ENCODE data around the gene LRRN4CL.
"Not testable (repeated sequence)": the region's sequence is repeated elsewhere in the genome, so short reads cannot be mapped to it uniquely, and the experiment has no call there.

LRRN4CL gene

DNA sequence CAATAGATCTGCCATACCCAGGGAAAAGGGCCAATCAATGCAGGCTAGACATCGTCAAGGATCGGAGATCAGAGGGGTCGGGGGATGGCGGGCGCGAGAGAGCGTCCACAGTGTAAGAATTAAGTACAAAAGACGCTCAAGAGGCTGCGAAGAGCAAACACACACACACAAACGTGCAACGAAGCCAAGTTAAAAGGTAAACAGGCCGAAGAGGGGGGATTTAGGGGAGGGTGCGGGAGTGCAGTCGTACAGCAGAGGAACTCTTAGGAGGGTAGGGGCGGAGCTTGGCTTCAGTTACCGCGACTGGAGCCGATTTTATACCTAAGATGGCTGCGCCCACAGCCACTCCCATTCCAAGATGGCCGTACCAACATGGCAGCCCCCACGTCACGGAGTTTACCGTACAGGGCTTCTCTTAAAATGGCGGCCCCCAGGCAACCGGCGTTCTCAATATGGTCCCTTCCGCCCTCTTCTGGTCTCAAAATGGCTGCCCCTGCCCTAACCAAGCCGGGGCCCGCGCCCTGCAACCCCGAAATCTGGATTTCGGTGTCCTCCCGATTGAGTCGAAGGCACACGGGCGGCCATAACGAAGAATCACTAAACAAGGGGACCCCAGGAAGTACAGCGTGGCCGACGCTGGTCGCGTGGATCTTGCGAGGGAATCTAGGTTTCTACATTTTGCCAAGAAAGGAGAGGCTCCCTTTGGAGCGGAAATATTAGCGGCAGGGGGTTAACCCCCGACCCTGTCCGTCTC lies 20.1 kb upstream of the LRRN4CL start:
- peak; percentile 89 to 91 for DNase-seq

DNA sequence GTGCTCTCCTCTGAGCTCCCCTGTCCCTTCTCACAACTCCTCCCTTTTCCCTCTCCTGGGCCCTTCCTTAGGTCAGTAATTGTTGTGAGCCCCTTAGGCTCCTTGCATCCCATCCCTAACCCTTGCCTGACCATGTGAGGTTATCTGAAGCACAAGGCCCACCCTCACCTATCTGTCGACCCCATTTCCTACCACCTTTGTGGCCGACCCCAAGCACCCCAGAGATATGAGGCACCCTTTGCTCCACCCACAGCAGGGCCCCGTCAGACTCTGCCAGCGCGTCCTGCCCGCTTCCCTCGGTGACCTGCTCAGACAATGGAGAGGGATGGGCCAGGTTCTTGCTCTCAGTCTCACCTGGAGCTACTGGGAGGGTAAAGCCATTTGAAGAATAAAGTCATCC lies 19.5 kb upstream of the LRRN4CL start:
- no peak for DNase-seq

DNA sequence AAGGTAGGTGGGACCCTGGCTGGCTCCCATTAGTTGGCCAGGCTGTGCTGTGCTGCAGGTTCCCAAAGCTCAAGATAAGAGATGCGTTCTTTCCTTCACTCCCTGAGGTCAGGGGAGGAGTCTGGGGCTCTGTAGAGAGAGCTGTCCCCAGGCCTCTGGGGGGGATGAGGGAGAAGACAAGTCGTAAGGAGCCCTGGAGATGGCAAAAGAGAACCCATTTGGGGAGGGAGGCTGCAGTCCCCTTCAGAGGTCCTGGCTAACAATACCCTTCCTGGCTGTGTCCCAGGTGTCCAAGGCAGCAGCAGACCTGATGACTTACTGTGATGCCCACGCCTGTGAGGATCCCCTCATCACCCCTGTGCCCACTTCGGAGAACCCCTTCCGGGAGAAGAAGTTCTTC lies 19.1 kb upstream of the LRRN4CL start:
- no peak for DNase-seq

DNA sequence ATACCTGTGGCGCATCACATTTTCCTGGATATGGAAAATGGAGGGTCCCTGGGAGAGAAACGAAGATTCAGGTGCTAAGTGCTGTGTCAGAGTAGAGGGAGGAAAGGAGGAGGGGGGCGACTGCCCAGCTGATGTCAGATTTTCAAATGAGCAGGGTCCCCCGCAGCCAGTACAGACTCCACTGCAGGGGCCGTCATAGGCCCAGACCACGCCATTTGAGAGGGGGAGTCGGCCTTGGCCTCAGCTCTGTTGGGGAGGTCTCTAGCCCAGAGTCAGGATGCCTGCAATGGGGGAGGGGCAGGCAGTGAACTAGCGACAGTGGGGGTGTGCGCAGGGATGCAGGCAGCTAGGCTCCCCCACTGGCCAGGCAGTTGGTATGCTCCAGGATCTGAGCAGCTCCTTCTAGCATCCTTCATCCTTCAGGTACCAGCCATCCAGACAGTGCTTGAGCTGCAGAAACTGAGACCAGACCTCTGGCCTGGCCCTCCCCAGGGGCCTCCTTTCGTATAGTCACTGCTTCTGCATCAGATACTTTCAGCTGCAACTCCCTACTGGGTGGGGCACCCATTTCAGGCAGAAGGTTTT lies 18.0 kb upstream of the LRRN4CL start, which contains the start of the genes BSCL2 and GNG3:
Gene BSCL2 (minus strand): TSS at position 148 of the 585 bp plus-strand sequence. CDS start 229 bp downstream, outside the sequence.
Gene GNG3 (plus strand): TSS at position 400 of the 585 bp plus-strand sequence. CDS start 620 bp downstream, outside the sequence.
- no peak for DNase-seq

DNA sequence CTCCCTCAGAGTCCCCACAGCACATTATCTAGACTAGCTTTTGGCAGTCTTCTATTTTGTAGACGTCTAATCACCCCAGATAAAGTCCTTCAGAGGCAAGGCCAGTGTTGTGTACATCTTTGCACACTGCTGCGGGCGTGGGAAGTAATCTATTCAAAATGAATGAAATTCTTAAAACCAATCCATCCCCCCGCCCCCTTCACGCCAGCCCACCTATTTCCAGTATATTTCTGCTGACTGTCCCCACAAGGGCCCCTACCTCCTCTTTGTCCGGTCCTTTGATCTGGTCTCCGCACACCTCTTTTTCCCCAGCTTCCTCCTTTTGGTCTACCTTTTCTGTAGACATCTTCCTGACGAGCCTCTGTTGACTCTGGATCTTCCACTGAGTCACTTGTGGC lies 17.5 kb upstream of the LRRN4CL start:
- no peak for DNase-seq

DNA sequence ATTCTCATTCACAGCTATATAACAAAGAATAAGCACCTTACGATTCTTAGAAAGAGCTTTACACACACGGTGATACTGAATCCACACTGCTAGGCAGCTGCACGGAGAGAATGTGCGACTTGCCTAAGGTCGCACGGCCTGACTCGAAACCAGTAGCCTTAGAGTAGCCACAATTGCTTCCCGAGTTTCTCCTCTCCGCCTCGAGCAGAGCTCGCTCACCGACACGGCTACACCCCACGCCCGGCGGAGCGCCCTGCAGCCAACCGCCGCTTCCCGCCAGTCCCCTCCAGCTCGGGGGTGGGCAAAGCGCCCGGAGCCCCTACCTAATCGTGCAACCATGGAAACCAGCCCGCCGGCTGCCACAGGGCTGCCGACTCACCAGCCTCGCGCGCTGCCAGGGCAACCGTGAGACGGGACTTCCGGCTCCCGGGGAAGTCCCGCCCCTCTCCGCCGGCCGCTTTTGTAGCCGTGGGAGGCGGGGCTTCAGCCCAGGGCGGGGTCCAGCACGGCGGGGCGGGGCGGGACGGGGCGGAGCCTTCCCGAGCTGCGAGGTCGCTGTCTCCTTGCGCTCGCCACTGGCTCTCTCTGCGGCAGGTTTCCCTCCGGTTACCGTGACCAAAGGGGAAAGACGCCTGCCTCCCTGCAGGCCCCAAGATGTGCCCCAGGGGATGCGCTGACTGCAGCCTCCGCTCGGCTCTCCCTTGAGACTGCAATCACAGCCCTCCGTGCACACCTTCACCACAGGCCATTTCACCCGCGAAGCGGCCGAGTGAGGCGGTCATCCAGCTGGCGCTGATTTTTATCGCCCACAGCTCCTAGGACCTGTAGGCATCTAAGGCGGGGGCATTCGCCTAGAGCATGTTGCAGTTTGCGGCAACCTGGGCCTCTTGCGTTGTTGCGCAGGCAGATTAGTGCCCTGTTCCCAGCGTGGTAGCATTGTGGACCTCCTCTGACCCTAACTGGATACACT lies 16.8 kb upstream of the LRRN4CL start:
- peak; percentile 93 to 97 for DNase-seq

DNA sequence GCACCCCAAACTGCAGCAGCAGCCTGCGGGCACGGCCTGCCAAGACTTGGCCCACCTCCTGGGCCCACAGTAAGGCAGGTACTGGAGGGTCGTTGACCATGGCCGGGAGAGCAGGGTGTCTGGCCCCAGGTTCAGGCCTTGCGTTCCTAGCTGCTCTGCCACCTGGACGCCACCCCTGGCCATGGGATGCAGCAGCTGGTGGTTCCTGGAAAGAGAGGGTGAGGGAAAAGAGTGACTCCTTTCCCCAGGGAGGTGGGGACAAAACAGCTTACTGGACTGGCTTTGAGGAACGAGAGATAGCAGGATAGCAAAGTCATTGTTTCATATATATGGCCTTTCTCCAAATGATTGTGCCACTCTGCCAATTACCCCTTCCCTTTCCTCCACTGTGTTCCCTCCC lies 16.1 kb upstream of the LRRN4CL start:
- DNase-seq: no peak

DNA sequence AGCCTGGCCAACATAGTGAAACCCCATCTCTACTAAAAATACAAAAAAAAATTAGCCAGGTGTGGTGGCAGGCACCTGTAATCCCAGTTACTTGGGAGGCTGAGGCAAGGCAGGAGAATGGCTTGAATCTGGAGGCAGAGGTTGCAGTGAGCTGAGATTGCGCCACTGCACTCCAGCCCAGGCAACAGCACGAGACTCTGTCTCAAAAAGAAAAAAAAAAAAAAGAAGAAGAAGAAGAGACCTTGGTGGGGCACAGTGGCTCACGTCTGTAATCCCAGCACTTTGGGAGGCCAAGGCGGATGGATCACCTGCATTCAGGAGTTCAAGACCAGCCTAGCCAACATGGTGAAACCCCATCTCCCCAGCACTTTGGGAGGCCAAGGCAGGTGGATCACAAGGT lies 14.6 kb upstream of the LRRN4CL start:
- DNase-seq: not testable (repeated sequence)

DNA sequence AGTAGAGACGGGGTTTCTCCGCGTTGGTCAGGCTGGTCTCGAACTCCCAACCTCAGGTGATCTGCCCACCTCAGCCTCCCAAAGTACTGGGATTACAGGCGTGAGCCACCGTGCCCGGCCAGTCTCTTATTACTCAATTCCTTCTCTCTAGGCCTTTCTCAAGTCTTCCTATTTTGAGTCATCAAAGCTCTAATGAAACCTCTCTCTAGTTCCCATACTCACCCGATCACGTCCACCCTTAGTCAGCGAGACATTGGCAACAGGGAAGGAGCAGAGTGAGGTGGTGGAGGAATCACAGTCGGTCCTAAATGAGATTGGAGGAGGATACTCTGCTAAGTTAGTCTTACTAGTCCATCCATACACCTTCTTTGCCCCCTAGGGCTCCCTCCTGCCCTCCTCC lies 12.9 kb upstream of the LRRN4CL start:
- DNase-seq: no peak

DNA sequence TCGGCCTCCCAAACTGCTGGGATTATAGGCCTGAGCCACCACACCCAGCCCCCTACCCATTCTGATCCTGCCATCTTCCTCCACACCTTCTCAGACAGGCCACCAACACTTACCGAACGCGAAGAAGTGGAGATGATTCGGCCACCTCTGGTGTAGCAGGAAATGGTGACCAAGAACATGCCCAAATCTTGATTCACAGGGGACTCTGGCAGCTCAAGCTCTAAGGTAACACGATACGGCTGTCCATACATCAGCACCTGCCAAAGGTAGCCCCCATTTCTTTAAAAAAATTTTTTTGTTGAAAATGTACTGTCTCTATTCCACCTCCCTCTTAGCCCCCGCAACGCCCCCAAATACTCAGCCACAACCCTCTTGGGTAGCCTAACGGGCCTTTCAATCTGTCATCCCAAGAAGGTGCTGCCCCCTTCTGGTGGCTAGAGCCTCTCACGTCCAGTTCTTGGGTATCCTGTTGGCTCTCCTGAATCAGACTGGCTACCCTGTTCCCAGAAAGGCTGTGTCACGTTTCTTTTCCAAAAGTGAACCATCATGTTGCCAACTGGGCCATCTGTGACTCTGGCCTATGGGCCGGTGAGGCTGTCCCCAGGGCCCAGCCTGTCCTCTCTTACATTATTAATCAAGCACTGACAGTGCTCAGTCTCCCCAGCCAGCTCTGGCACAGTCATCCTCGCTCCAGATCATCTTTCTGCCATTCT lies 5.3 kb upstream of the LRRN4CL start:
- DNase-seq: peak; percentile 74 to 76

DNA sequence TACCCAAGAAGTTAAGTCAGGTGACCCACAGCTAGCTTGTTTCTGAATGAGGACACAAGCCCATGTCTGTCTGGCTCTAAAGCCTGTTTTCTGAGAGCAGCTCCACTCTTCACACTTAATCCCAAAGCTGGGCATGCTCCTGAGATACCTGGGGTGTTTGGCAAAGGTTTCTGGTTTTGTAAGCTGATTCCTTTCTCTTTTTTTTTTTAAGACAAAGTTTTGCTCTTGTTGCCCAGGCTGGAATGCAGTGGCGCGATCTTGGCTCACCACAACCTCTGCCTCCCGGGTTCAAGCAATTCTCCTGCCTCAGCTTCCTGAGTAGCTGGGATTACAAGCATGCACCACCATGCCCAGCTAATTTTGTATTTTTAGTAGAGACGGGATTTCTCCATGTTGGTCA lies 4.3 kb upstream of the LRRN4CL start:
- DNase-seq: not testable (repeated sequence)

DNA sequence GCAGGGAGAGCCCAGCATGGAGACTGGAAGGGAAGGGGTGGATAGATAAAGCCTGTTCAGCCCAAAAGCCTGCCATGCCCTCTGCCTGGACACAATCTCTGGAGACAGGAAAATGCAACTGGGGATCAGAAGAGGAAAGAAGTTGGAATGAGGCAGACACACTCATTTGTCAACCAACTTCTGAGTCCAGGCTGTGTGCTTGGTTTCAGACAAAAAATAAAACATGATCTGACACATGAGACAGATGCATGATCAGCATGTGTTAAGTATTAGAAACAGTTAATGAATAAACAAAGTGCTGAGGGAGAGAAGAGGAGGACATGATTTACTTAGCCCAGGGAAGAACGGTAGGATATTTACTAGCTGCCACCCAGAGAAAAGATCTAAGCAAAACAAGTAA lies 839 bp downstream of the LRRN4CL start:
- DNase-seq: no peak

DNA sequence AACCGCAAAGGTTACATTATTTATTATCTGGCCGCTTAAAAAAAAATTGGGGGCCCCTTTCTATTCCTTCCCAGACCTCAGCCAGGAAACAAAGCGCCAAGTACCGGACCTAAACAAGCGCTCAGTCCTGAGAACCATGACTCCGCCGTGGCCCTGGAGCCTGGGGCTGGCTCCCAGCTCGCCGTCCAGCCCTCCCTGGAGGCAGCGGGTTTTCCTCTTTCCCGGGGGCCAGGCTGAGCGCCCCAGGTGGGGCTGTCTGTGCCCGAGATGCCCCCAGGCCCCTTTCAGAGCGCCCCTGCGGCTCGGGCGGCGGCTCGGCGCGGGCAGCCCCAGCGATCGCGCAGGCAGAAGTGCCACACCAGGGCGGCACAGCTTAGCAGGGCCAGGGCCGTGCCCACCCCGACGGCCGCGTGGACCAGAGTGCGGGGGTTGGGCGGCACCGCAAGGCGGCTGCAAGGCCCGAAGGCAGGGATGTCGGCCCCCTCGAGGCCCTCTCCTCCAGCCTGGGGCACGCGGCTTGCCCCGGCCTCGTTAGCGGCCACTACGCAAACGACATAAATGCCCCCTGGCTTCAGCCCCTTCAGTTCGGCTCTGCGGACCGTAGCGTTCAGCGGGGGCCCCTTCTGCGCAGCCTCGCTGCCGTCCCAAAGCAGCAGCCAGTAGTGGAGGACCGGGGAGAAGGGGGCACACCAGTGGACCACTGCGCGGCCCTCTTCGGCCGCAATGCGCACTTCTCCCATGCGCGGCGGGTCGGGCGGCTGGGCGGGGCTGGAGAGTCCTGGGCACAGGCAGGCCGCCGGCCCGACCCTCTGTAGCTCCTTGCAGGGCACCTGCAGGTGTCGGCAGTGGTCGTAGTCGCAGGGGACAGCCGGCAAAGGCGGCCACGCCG lies 1.6 kb downstream of the LRRN4CL start:
- DNase-seq: no peak

DNA sequence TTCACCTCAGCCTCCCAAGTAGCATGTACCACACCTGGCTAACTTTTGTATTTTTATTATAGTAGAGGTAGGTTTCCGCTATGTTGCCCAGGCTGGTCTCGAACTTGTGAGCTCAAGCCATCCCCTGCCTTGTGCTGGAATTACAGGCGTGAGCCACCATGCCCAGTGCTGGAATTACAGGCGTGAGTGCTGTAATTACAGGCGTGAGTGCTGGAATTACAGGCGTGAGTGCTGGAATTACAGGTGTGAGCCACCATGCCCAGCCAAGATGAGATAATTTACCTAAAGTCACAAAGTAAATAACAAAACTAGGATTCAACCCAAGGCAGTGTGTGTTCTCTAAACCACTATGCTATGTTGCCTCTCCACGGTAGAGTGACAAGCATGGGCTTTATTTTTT lies 6.8 kb downstream of the LRRN4CL start:
- no peak for DNase-seq

DNA sequence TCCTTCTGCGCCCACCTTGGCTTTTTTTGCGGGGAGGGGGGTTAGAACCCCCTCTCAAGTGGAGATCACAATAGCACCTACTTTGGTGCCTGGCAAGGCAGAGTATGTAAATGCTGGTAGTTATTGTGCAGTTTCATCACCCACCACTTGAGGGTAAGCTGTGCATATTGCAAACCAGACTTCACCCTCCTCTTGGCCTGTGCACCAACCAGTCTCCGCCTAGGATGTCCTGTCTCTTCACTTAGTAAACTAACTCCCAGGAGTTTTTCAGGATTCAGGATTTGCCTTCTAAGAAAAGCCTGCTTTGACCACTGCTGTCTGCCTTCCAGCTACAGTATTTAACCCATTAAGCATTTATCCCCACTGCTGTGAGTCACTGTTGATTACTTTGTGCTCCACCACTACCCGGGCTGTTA lies 8.5 kb downstream of the LRRN4CL start:
- DNase-seq: peak in 1 of 2 donors; percentile 25

DNA sequence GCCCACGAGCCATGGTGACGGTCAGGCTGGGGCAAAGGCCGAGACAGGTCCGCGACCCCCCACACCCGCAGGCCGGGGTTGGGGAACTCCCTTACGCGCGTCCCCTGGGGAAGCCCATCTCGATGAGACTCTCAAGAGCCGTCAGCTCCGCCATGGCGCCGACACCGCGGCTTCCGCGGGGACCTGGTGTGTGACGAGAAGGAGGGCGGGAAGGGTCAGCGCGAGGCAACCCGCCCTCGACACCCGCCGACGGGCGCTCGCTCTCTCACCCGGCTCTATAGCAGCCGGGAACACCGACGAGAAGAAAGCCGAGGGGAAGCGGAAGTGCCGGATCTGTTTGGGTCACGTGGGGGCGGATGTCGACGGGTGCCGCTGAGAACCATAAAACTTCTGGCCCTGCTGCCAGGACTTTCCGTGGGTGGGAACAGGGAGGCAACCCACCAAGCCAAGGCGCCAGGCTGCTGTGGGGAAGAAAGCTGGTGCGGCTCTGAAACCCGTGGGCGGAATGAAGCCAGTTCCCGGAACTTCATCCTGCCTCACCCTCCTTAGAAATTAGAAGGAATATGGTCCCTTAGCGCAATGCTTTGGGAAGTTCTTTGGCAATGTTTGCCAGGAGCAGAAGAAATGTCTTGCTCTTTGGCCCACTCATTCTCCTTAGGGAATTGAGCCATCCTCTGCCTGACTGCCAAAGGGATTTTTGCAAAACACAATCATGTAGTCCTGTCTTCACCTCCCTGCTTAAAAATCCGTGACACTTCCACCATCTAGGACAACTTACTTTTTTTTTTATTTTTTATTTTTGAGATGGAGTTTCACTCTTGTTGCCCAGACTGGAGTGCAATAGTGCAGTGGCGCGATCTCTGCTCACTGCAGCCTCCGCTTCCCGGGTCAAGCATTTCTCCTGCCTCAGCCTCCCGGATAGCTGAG lies 10.3 kb downstream of the LRRN4CL start, which contains the start of gene UBXN1:
Gene UBXN1 (minus strand): TSS at position 304 of the 927 bp plus-strand sequence. CDS start 150 bp downstream, at position 154.
- peak; percentile 80 to 82 for DNase-seq

DNA sequence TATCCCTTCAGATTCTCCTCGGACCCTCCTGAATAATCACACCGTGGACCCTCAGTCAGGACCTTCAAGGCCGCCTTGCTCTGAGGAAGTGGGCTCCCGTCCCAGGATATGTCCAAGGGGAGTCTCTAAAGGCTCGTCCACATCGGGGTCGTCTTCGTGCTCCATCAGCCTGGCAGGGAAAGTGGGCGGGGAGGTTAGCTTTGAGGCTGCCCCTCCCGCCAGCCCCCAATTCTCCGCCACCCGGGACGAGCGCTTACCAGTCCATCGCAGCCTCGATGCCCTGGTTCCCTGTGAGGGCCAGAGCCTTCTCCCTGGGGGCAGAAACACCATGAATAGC lies 10.9 kb downstream of the LRRN4CL start:
- DNase-seq: no peak

DNA sequence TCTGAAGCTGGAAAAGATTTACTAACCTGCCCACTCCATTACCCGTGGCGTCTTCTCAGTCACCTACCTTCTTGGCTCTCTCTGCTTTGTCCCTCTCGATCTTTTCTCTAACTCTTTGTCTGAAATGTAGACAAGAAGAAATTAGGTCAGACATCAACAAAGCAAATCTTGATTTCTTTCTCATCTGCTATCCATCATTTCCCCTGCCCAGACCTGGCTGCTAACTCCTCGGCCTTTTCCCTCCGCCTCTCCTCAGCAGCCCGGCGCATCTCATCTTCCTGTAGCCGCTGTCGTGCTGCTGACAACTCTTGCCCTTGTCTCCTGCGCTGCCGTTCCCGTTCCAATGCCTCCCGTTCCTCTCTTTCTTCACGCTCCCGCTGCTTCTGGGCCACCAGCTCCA lies 11.6 kb downstream of the LRRN4CL start:
- DNase-seq: no peak

DNA sequence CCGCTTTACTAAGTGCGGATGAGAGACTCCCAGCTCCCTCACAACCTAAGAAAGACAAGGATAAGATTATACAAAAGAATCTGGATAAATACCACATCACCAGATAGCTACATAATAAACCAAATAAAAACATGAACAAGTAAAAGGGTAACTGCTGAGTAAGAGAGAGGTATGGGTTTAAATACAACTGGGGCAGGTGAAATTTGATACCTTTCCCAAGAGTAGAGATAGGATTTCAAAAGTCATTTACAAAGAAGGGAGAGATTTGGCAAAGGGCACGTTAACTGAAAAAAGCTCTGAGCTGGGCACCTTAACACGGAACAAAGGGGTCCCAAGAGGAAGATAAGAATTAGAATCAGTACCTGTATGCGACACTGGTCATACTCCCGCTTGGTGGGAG lies 12.2 kb downstream of the LRRN4CL start:
- no peak for DNase-seq

DNA sequence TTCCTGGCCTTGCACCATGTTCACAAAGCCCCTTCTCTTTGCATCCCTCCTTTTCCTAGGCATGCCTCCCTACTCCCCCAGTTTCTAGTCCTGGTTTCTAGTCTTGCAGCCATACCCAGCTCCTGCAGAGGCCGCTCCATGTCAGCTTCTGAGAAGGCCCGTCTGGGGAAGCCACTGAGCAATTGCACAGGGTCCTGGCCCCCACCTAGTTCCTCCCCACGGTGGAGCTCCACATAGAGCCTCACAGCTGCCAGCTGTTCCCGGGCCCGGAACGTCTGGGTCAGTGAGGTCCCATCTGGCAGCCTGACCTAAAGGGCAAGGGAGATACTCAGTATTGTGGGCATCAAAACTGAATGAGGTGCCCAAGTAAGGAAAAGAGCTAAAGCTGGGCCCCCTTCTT lies 12.6 kb downstream of the LRRN4CL start:
- DNase-seq: no peak

All from stimulated activated CD4-positive, alpha-beta T cell treated with anti-CD3 and anti-CD28 coated beads, Interleukin-2, amount 100 ng/mL, for 48 hours (primary cell).